HCT116 (cell line): ENCODE measurements around the gene ANO2.

Experiments
- CEBPB ChIP-seq: IDR thresholded peaks from 2 replicates; pipeline ENCODE4 v1.6.1; 2012; ENCODE audit warnings: low read depth
- EGR1 ChIP-seq: IDR thresholded peaks from 2 replicates; pipeline ENCODE4 v1.6.1; 2012; ENCODE audit warnings: low read depth
- ELF1 ChIP-seq: IDR thresholded peaks from 2 replicates; pipeline ENCODE4 v1.6.1; 2012; ENCODE audit warnings: low read depth, borderline replicate concordance
- EZH2 ChIP-seq: fragments of 200-600 bp; sonication (generic); IDR thresholded peaks from 2 replicates; pipeline ENCODE4 v1.6.1; 2017; ENCODE audit warnings: antibody characterized with exemption, mixed run types
- JUND ChIP-seq: IDR thresholded peaks from 2 replicates; pipeline ENCODE4 v1.6.1; 2012
- POLR2A ChIP-seq: IDR thresholded peaks from 2 replicates; pipeline ENCODE4 v1.7.0; 2011; ENCODE audit warnings: borderline replicate concordance; ENCODE audit not compliant: insufficient read depth, insufficient read length; ENCODE audit errors: extremely low read depth
- POLR2AphosphoS5 ChIP-seq: IDR thresholded peaks from 2 replicates; pipeline ENCODE4 v1.6.1; 2011; ENCODE audit warnings: mild to moderate bottlenecking, low read depth, low read length, moderate library complexity
- RAD21 ChIP-seq: IDR thresholded peaks from 2 replicates; pipeline ENCODE4 v1.6.1; 2012; ENCODE audit warnings: low read depth, mild to moderate bottlenecking
- SIN3A ChIP-seq: IDR thresholded peaks from 2 replicates; pipeline ENCODE4 v1.6.1; 2012; ENCODE audit warnings: low read depth
- SRF ChIP-seq: IDR thresholded peaks from 2 replicates; pipeline ENCODE4 v1.6.1; 2012; ENCODE audit warnings: low read depth
- YY1 ChIP-seq: IDR thresholded peaks from 2 replicates; pipeline ENCODE4 v1.6.1; 2011; ENCODE audit warnings: low read length, low read depth, moderate library complexity, mild to moderate bottlenecking; ENCODE audit not compliant: insufficient replicate concordance; ENCODE audit errors: extremely low read depth
- TF ChIP-seq, protein P1 (sequence below), 3 experiments: fragments of 200-600 bp in 1 of 3; sonication (generic) in 1 of 3; IDR thresholded peaks in 2 of 3; conservative IDR thresholded peaks in 1 of 3; 2 replicates each; pipeline ENCODE4 v1.5.1; 2012 to 2017; ENCODE audit warnings: low read depth in 2 of 3, low read length in 2 of 3, antibody characterized with exemption in 1 of 3, borderline replicate concordance in 1 of 3, control low read depth in 1 of 3, mild to moderate bottlenecking in 1 of 3, mixed read lengths in 1 of 3, mixed run types in 1 of 3, moderate library complexity in 1 of 3; ENCODE audit not compliant: insufficient read depth in 1 of 3
- TF ChIP-seq, protein P2 (sequence below): IDR thresholded peaks from 2 replicates; pipeline ENCODE4 v1.6.1; 2012; ENCODE audit warnings: low read depth
- TF ChIP-seq, protein P3 (sequence below): IDR thresholded peaks from 2 replicates; pipeline ENCODE4 v1.6.1; 2012

DNA sequence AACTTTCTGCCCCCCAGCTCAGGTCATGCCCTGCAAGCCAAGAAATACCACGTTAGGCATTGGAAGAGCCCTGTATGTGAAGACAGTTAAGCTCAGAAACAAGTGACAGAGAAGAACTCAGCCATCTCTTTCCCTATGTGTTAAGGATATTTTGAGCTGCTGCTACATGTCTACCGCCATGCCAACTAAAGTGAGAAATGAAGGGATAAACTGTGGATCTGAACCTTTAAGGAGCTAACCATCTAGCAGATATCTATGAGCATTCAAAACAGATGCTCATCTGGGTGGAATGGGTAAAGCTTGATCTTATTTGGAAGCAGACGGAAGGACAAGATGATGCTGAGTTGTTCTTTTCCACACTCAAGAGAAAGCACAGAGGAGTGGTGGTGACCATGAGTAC is 262.5 kb downstream of the ANO2 start:
- TF ChIP-seq, protein P1, sequence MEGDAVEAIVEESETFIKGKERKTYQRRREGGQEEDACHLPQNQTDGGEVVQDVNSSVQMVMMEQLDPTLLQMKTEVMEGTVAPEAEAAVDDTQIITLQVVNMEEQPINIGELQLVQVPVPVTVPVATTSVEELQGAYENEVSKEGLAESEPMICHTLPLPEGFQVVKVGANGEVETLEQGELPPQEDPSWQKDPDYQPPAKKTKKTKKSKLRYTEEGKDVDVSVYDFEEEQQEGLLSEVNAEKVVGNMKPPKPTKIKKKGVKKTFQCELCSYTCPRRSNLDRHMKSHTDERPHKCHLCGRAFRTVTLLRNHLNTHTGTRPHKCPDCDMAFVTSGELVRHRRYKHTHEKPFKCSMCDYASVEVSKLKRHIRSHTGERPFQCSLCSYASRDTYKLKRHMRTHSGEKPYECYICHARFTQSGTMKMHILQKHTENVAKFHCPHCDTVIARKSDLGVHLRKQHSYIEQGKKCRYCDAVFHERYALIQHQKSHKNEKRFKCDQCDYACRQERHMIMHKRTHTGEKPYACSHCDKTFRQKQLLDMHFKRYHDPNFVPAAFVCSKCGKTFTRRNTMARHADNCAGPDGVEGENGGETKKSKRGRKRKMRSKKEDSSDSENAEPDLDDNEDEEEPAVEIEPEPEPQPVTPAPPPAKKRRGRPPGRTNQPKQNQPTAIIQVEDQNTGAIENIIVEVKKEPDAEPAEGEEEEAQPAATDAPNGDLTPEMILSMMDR (IDR thresholded peaks at IDR 0.05 in 2 of 3, conservative IDR thresholded peaks at IDR 0.05 in 1 of 3; ENCODE audit: borderline replicate concordance in 1 of 3, insufficient read depth in 1 of 3, low read depth in 2 of 3, low read length in 2 of 3), result no peak
- TF ChIP-seq EZH2 (no peak), SRF (no peak), POLR2A (no peak), CEBPB (no peak), YY1 (no peak), JUND (no peak), EGR1 (no peak), POLR2AphosphoS5 (no peak), ELF1 (no peak), SIN3A (no peak), RAD21 (no peak)
- TF ChIP-seq, protein P2, sequence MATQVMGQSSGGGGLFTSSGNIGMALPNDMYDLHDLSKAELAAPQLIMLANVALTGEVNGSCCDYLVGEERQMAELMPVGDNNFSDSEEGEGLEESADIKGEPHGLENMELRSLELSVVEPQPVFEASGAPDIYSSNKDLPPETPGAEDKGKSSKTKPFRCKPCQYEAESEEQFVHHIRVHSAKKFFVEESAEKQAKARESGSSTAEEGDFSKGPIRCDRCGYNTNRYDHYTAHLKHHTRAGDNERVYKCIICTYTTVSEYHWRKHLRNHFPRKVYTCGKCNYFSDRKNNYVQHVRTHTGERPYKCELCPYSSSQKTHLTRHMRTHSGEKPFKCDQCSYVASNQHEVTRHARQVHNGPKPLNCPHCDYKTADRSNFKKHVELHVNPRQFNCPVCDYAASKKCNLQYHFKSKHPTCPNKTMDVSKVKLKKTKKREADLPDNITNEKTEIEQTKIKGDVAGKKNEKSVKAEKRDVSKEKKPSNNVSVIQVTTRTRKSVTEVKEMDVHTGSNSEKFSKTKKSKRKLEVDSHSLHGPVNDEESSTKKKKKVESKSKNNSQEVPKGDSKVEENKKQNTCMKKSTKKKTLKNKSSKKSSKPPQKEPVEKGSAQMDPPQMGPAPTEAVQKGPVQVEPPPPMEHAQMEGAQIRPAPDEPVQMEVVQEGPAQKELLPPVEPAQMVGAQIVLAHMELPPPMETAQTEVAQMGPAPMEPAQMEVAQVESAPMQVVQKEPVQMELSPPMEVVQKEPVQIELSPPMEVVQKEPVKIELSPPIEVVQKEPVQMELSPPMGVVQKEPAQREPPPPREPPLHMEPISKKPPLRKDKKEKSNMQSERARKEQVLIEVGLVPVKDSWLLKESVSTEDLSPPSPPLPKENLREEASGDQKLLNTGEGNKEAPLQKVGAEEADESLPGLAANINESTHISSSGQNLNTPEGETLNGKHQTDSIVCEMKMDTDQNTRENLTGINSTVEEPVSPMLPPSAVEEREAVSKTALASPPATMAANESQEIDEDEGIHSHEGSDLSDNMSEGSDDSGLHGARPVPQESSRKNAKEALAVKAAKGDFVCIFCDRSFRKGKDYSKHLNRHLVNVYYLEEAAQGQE, result no peak
- TF ChIP-seq, protein P3, sequence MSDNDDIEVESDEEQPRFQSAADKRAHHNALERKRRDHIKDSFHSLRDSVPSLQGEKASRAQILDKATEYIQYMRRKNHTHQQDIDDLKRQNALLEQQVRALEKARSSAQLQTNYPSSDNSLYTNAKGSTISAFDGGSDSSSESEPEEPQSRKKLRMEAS, result no peak
